H1 (cell line): ENCODE data around the gene SH3BGRL3. TPM values are rescaled to one million over a fixed set of nuclear protein-coding genes. Genes with fewer than 3 reads are reported as not detected.

ENCODE experiments used
- CTCF ChIA-PET: fragments of 300-600 bp; sonication (Branson Sonifier 250); formaldehyde crosslinking; loops from one replicate; lab custom pipeline; 2021; ENCODE audit not compliant: partially characterized antibody; lab: Charles Lee
- POLR2A ChIA-PET: fragments of 300-600 bp; sonication (Branson Sonifier 250); formaldehyde crosslinking; loops from one replicate; lab custom pipeline; 2021; ENCODE audit warnings: inconsistent platforms; ENCODE audit not compliant: partially characterized antibody; lab: Charles Lee
- DNase-seq, 2 experiments: peaks; one replicate each; pipeline versions ENCODE4 v3.0.0 to v3.0.0-alpha.2; 2010 to 2022; ENCODE audit warnings: low spot score in 2 of 2, low read depth in 1 of 2, mixed read lengths in 1 of 2
- FAIRE-seq: peaks from 2 replicates; lab custom pipeline; 2011; peaks lifted over from hg19 to GRCh38; lab: Jason Lieb, UNC
- H2AFZ ChIP-seq: 2 replicates; pipeline ENCODE4 v1.8.1; 2012; ENCODE audit warnings: low read length, inconsistent platforms
- H2AK5ac ChIP-seq: 2 replicates; pipeline ENCODE4 v1.6.1; 2013; ENCODE audit warnings: low read depth, low read length
- H2BK120ac ChIP-seq: replicated peaks from 2 replicates; pipeline ENCODE3; 2013; ENCODE audit warnings: low read depth, low read length, inconsistent platforms
- H2BK12ac ChIP-seq: 2 replicates; pipeline ENCODE4 v1.6.1; 2013; ENCODE audit warnings: low read depth, low read length
- H2BK15ac ChIP-seq: 2 replicates; pipeline ENCODE4 v1.6.1; 2013; ENCODE audit warnings: low read length
- H2BK20ac ChIP-seq: 2 replicates; pipeline ENCODE4 v1.6.1; 2013; ENCODE audit warnings: low read length
- H2BK5ac ChIP-seq: 2 replicates; pipeline ENCODE4 v1.6.1; 2013; ENCODE audit warnings: low read depth, low read length
- H3K14ac ChIP-seq: 2 replicates; pipeline ENCODE4 v1.6.1; 2013; ENCODE audit warnings: inconsistent platforms; ENCODE audit not compliant: insufficient read length
- H3K18ac ChIP-seq: 2 replicates; pipeline ENCODE4 v1.6.1; 2013; ENCODE audit warnings: low read length; ENCODE audit errors: extremely low read depth
- H3K23ac ChIP-seq: 2 replicates; pipeline ENCODE4 v1.6.1; 2013; ENCODE audit warnings: inconsistent platforms; ENCODE audit not compliant: insufficient read length
- H3K23me2 ChIP-seq: 2 replicates; pipeline ENCODE4 v1.6.1; 2013; ENCODE audit warnings: low read depth, low read length
- H3K27ac ChIP-seq: 2 replicates; pipeline ENCODE4 v1.6.1; 2011; ENCODE audit warnings: low read depth, low read length, inconsistent platforms
- H3K27me3 ChIP-seq, 4 experiments: replicated peaks in 1 of 4; 1 replicate in 1 of 4; 2 replicates in 3 of 4; pipeline versions ENCODE4 v1.6.1 to v1.8.1; 2011 to 2013; ENCODE audit warnings: low read length in 3 of 4, mild to moderate bottlenecking in 3 of 4, inconsistent platforms in 2 of 4, mixed read lengths in 2 of 4, moderate library complexity in 1 of 4; ENCODE audit not compliant: control insufficient read depth in 3 of 4, insufficient read depth in 3 of 4; ENCODE audit errors: extremely low read depth in 1 of 4
- H3K36me3 ChIP-seq, 4 experiments: 2 replicates each; pipeline versions ENCODE4 v1.6.1 to v1.8.1; 2011 to 2013; ENCODE audit warnings: mild to moderate bottlenecking in 4 of 4, low read length in 3 of 4, moderate library complexity in 2 of 4, control low read depth in 1 of 4, inconsistent platforms in 1 of 4; ENCODE audit not compliant: insufficient read depth in 4 of 4, control insufficient read depth in 2 of 4
- H3K4ac ChIP-seq: replicated peaks from 2 replicates; pipeline ENCODE3; 2013; ENCODE audit warnings: low read length, low read depth, mixed read lengths, inconsistent platforms; ENCODE audit not compliant: insufficient read length
- H3K4me1 ChIP-seq, 4 experiments: replicated peaks in 1 of 4; 1 replicate in 1 of 4; 2 replicates in 3 of 4; pipeline versions ENCODE4 v1.6.1 to v1.8.1; 2011 to 2013; ENCODE audit warnings: low read length in 3 of 4, inconsistent platforms in 2 of 4, mixed read lengths in 1 of 4; ENCODE audit not compliant: insufficient read depth in 4 of 4, control insufficient read depth in 3 of 4
- H3K4me2 ChIP-seq, 2 experiments: 2 replicates each; pipeline versions ENCODE4 v1.6.1 to v1.8.1; 2011 to 2013; ENCODE audit warnings: low read depth in 2 of 2, low read length in 2 of 2, control low read depth in 1 of 2, inconsistent platforms in 1 of 2, mild to moderate bottlenecking in 1 of 2; ENCODE audit not compliant: insufficient read depth in 1 of 2
- H3K4me3 ChIP-seq, 4 experiments: fragments of 200-600, 300-600 bp in 1 of 4; sonication (generic), shearing (Covaris generic), sonication (Bioruptor Twin) in 1 of 4; 2 replicates each; pipeline versions ENCODE4 v1.5.1 to v1.8.1; 2011 to 2016; ENCODE audit warnings: low read length in 4 of 4, low read depth in 3 of 4, control low read depth in 2 of 4, inconsistent platforms in 2 of 4, mild to moderate bottlenecking in 2 of 4, mixed read lengths in 1 of 4, moderate library complexity in 1 of 4; ENCODE audit not compliant: insufficient read depth in 2 of 4; ENCODE audit errors: extremely low read depth in 1 of 4
- H3K56ac ChIP-seq: replicated peaks from 2 replicates; pipeline ENCODE3; 2013; ENCODE audit warnings: low read depth, mild to moderate bottlenecking, mixed read lengths, low read length, inconsistent platforms; ENCODE audit not compliant: insufficient read length
- H3K79me1 ChIP-seq: 2 replicates; pipeline ENCODE4 v1.6.1; 2013; ENCODE audit warnings: low read depth, low read length, control low read depth
- H3K79me2 ChIP-seq, 2 experiments: 2 replicates each; pipeline versions ENCODE4 v1.6.1 to v1.8.1; 2012 to 2013; ENCODE audit warnings: low read length in 2 of 2, mild to moderate bottlenecking in 2 of 2, inconsistent platforms in 1 of 2; ENCODE audit not compliant: insufficient read depth in 2 of 2, control insufficient read depth in 1 of 2
- H3K9ac ChIP-seq, 4 experiments: replicated peaks in 1 of 4; 1 replicate in 1 of 4; 2 replicates in 3 of 4; pipeline versions ENCODE4 v1.6.1 to v1.8.1; 2011 to 2013; ENCODE audit warnings: low read depth in 3 of 4, low read length in 3 of 4, control low read depth in 2 of 4, mild to moderate bottlenecking in 2 of 4, moderate library complexity in 2 of 4, inconsistent platforms in 1 of 4; ENCODE audit errors: extremely low read depth in 1 of 4
- H3K9me3 ChIP-seq, 2 experiments: 2 replicates each; pipeline versions ENCODE4 v1.6.1 to v1.8.1; 2012 to 2013; ENCODE audit warnings: mild to moderate bottlenecking in 2 of 2, moderate library complexity in 2 of 2, control low read depth in 1 of 2, inconsistent platforms in 1 of 2, low read depth in 1 of 2, low read length in 1 of 2, mixed read lengths in 1 of 2; ENCODE audit not compliant: insufficient read depth in 2 of 2
- H4K20me1 ChIP-seq, 2 experiments: replicated peaks in 1 of 2; 2 replicates each; pipeline versions ENCODE3 to v1.8.1; 2011 to 2013; ENCODE audit warnings: inconsistent platforms in 2 of 2, low read length in 2 of 2, mild to moderate bottlenecking in 1 of 2; ENCODE audit not compliant: insufficient read depth in 2 of 2, control insufficient read depth in 1 of 2
- H4K5ac ChIP-seq: 2 replicates; pipeline ENCODE4 v1.6.1; 2013; ENCODE audit warnings: low read length, low read depth, mixed read lengths, inconsistent platforms; ENCODE audit not compliant: insufficient read length
- H4K8ac ChIP-seq: 2 replicates; pipeline ENCODE4 v1.8.0; 2013; ENCODE audit warnings: mild to moderate bottlenecking, moderate library complexity, low read length, inconsistent platforms; ENCODE audit not compliant: insufficient read depth; ENCODE audit errors: extremely low read depth
- H4K91ac ChIP-seq: replicated peaks from 2 replicates; pipeline ENCODE3; 2013; ENCODE audit warnings: low read length, mixed read lengths, inconsistent platforms; ENCODE audit not compliant: insufficient read length
- JUN ChIP-seq: IDR thresholded peaks from 2 replicates; pipeline ENCODE4 v1.6.1; 2011; ENCODE audit warnings: low read depth, mild to moderate bottlenecking, improper control_type of control experiment, low read length
- MAX ChIP-seq: IDR thresholded peaks from 2 replicates; pipeline ENCODE4 v1.6.1; 2012; ENCODE audit warnings: inconsistent platforms
- NRF1 ChIP-seq: IDR thresholded peaks from 2 replicates; pipeline ENCODE4 v1.6.1; 2011; ENCODE audit warnings: mild to moderate bottlenecking, low read depth, low read length, improper control_type of control experiment
- POLR2A ChIP-seq, 2 experiments: IDR thresholded peaks; 1 replicate in 1 of 2; 2 replicates in 1 of 2; pipeline ENCODE4 v1.6.1; 2011; ENCODE audit warnings: low read depth in 2 of 2, low read length in 2 of 2, mild to moderate bottlenecking in 2 of 2; ENCODE audit errors: control extremely low read depth in 1 of 2
- SUZ12 ChIP-seq: fragments of 200-600 bp; sonication (generic); IDR thresholded peaks from 2 replicates; pipeline ENCODE4 v1.6.1; 2012; ENCODE audit warnings: mild to moderate bottlenecking, inconsistent platforms, low read length, moderate library complexity, mixed read lengths
- TBP ChIP-seq: IDR thresholded peaks from 2 replicates; pipeline ENCODE4 v1.6.1; 2011; ENCODE audit warnings: low read depth, low read length, improper control_type of control experiment
- TCF12 ChIP-seq: IDR thresholded peaks from 2 replicates; pipeline ENCODE4 v1.6.1; 2011; ENCODE audit warnings: low read depth, mild to moderate bottlenecking, low read length
- WGBS, 2 experiments: shearing (Covaris generic) in 1 of 2; methylation state at CpG; one replicate each; pipeline versions ENCODE4 v1.1.6 to v1.1.7; 2013 to 2015; ENCODE audit warnings: low lambda C conversion rate in 2 of 2, mixed read lengths in 2 of 2, inconsistent platforms in 1 of 2, low coverage in 1 of 2, missing lambda C conversion rate in 1 of 2; ENCODE audit not compliant: insufficient replicate concordance in 2 of 2, insufficient coverage in 1 of 2, insufficient read length in 1 of 2; ENCODE audit errors: extremely low coverage in 1 of 2, missing lambda C conversion rate in 1 of 2; 5-methylcytosine and 5-hydroxymethylcytosine counted together
- polyA plus RNA-seq, 7 experiments: library from polyadenylated mRNA; depleted of rRNA in 3 of 7; stranded (reverse) in 5 of 7; unstranded in 2 of 7; fragments of >200 nt in 5 of 7; fragments of 200-250 nt in 2 of 7; gene quantifications; 1 replicate in 5 of 7; 2 replicates in 1 of 7; 4 replicates in 1 of 7; pipeline versions ENCODE4 v1.2.1 to v1.2.3, GENCODE V29; 2011 to 2013; ENCODE audit warnings: missing spikeins in 2 of 7, mixed read lengths in 2 of 7
- total RNA-seq: library from RNA; stranded (reverse); fragmentation: NEBNext Ultra II Directional; extraction: Animal tissue kit (Norgen Biotek cat#: 25700); gene quantifications from 2 replicates; pipeline ENCODE4 v1.2.1, GENCODE V29; 2021

The SH3BGRL3 gene
- total and polyA plus RNA-seq, 2 of the 8 experiments (the other 6 are each of a cell fraction or from before 2014, with no cell fraction given), result 77.8 to 107 TPM

DNA sequence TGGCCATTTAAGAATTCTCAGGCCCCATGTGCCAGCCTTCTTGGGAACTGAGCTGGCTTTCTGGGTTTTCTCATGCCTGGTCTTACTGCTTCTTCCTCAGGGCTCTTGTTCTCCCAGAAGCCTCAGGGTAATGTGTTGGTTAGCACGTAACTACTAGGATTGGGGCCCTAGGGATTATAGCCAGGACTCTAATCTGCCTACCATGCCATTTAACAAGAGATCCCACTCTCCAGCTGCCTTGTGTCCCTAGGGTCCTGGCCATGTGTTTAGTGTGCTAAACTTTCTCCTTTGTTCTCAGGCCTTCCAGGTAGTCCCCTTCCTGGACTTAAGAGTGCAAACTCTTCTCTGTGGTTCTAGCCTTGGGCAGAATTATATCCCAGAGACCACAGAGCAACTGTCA, 2.2 kb upstream of the SH3BGRL3 start:
- H2AFZ ChIP-seq, result no peak overlapping the region
- no peak overlapping the region for H3K9ac ChIP-seq
- H3K56ac ChIP-seq, result no peak overlapping the region
- H3K36me3 ChIP-seq, result peaks cover 25 to 36% (median 35%) of the 10 kb centered on the region in 4 experiments
- H3K18ac ChIP-seq, result no peak overlapping the region
- POLR2A ChIA-PET, result interaction anchor here (0.8 kb wide), 1 partner anchor 12 kb away, joined by 3 read pairs; no protein-coding TSS in a partner anchor
- no peaks in the 10 kb centered on the region for H3K27me3 ChIP-seq
- H2AK5ac ChIP-seq, result no peak overlapping the region
- WGBS, 2 experiments, result 82% methylated on average over 1 of the region's 1 CpG; no CpG with 5 or more reads in 1 of the 2 experiments
- H3K4me2 ChIP-seq, result no peak overlapping the region
- no peak overlapping the region for H3K23ac ChIP-seq
- no peak overlapping the region for H2BK120ac ChIP-seq
- no peak for FAIRE-seq
- H2BK20ac ChIP-seq, result no peak overlapping the region
- H4K20me1 ChIP-seq, result peaks cover 6 to 16% of the 10 kb centered on the region in 2 experiments
- no peak overlapping the region for H3K27ac ChIP-seq
- no peaks in the 10 kb centered on the region for H3K79me1 ChIP-seq
- H4K5ac ChIP-seq, result no peak overlapping the region
- H3K4me3 ChIP-seq, result no peak overlapping the region
- peaks cover 10 to 32% (median 20%) of the 10 kb centered on the region in 4 experiments for H3K4me1 ChIP-seq
- no peak overlapping the region for H4K8ac ChIP-seq
- no peak for DNase-seq
- no peak overlapping the region for H2BK5ac ChIP-seq
- H3K79me2 ChIP-seq, result peaks cover 0 to 5% of the 10 kb centered on the region in 2 experiments; a peak in 1 of 4 replicates
- no peak overlapping the region for H2BK12ac ChIP-seq
- CTCF ChIA-PET, result interaction anchor here (0.7 to 39.7 kb wide), 10 partner anchors 7 to 117 kb away, joined by 3 to 1530 read pairs (median 6); partner anchors contain the start of genes CATSPER4, CD52 and UBXN11
- no peaks in the 10 kb centered on the region for H3K9me3 ChIP-seq
- no peak overlapping the region for H3K4ac ChIP-seq
- H2BK15ac ChIP-seq, result no peak overlapping the region
- peaks cover 9% of the 10 kb centered on the region; the same call in 1 of the 2 replicates for H3K23me2 ChIP-seq
- H4K91ac ChIP-seq, result no peak overlapping the region
- H3K14ac ChIP-seq, result no peak overlapping the region
- TF ChIP-seq JUN, result no peak
- TF ChIP-seq TCF12, result no peak
- TF ChIP-seq SUZ12, result no peak
- no peak for TF ChIP-seq NRF1
- no peak for TF ChIP-seq POLR2A (IDR thresholded peaks at IDR 0.05; ENCODE audit: control extremely low read depth in 1 of 2, low read depth in 2 of 2, low read length in 2 of 2)
- no peak for TF ChIP-seq MAX
- no peak for TF ChIP-seq TBP
